GM12878 (cell line): ENCODE measurements around the gene SORCS2. TPM values are rescaled to one million over a fixed set of nuclear protein-coding genes. Genes with fewer than 3 reads are reported as not detected.

Experiments used
- ATAC-seq: fragments of 200-7000 bp; cut with Tn5 transposase; 3 replicates; pipeline ENCODE4 v1.9.1; 2020; ENCODE audit warnings: mild to moderate bottlenecking, moderate library complexity
- BruUV-seq: library from RNA; stranded (reverse); fragments of 400-500 nt; replicated peaks from 2 replicates; lab custom pipeline; 2021; lab: Mats Ljungman, UMichigan
- CTCF ChIA-PET: fragments of 300-600 bp; sonication (Branson Sonifier 250); formaldehyde crosslinking; extraction: SDS; loops from one replicate; lab custom pipeline; 2021; ENCODE audit warnings: inconsistent platforms; lab: Yijun Ruan, JAX
- POLR2A ChIA-PET: fragments of 350-600 bp; formaldehyde crosslinking; extraction: SDS; loops from one replicate; lab custom pipeline; 2021; ENCODE audit warnings: inconsistent platforms; lab: Charles Lee
- RAD21 ChIA-PET: fragments of 300-600 bp; sonication (Branson Sonifier 250); formaldehyde crosslinking; loops from one replicate; lab custom pipeline; 2023; ENCODE audit warnings: antibody characterized with exemption; ENCODE audit not compliant: unreplicated experiment; lab: Charles Lee
- SMC1A ChIA-PET: fragments of 300-600 bp; sonication (Branson Sonifier 250); formaldehyde crosslinking; loops from one replicate; lab custom pipeline; 2023; ENCODE audit not compliant: unreplicated experiment, uncharacterized antibody; lab: Charles Lee
- DNase-seq: peaks from one replicate; pipeline ENCODE4 v3.0.0-alpha.2; 2011; ENCODE audit warnings: low read depth, low spot score
- FAIRE-seq: peaks from 3 replicates; lab custom pipeline; 2011; peaks lifted over from hg19 to GRCh38; lab: Jason Lieb, UNC
- H2AFZ ChIP-seq: 2 replicates; pipeline ENCODE4 v1.6.0; 2011; ENCODE audit warnings: low read depth, low read length, control low read depth; ENCODE audit not compliant: control insufficient read depth
- H3K27ac ChIP-seq: 2 replicates; pipeline ENCODE4 v1.5.1; 2011; ENCODE audit warnings: control low read depth; ENCODE audit not compliant: control insufficient read depth, insufficient read depth
- H3K27me3 ChIP-seq, 2 experiments: replicated peaks in 1 of 2; 2 replicates each; pipeline versions ENCODE4 v1.6.0 to v1.6.1; 2011; ENCODE audit warnings: low read length in 1 of 2; ENCODE audit not compliant: control insufficient read depth in 2 of 2, insufficient read depth in 2 of 2
- H3K36me3 ChIP-seq, 2 experiments: 2 replicates each; pipeline ENCODE4 v1.5.1; 2011; ENCODE audit warnings: low read length in 1 of 2; ENCODE audit not compliant: control insufficient read depth in 2 of 2, insufficient read depth in 2 of 2
- H3K4me1 ChIP-seq: 2 replicates; pipeline ENCODE4 v1.6.1; 2011; ENCODE audit warnings: mild to moderate bottlenecking, low read length, moderate library complexity, mixed read lengths; ENCODE audit not compliant: control insufficient read depth, insufficient read depth
- H3K4me2 ChIP-seq: 2 replicates; pipeline ENCODE4 v1.6.0; 2011; ENCODE audit warnings: control low read depth; ENCODE audit not compliant: control insufficient read depth, insufficient read depth
- H3K4me3 ChIP-seq: fragments of 200-600 bp; sonication (generic); 2 replicates; pipeline ENCODE4 v1.5.1; 2016
- H3K79me2 ChIP-seq: 2 replicates; pipeline ENCODE4 v1.6.0; 2011; ENCODE audit warnings: low read length; ENCODE audit not compliant: control insufficient read depth, insufficient read depth
- H3K9ac ChIP-seq: 2 replicates; pipeline ENCODE4 v1.8.0; 2011; ENCODE audit warnings: low read length, control low read depth, mixed read lengths; ENCODE audit not compliant: control insufficient read depth, insufficient read depth
- H3K9me3 ChIP-seq: replicated peaks from 3 replicates; pipeline ENCODE4 v1.5.1; 2011; ENCODE audit warnings: mild to moderate bottlenecking, low read length; ENCODE audit not compliant: control insufficient read depth, insufficient read depth
- H4K20me1 ChIP-seq: 2 replicates; pipeline ENCODE4 v1.6.0; 2011; ENCODE audit not compliant: control insufficient read depth, insufficient read depth
- BHLHE40 ChIP-seq, 2 experiments: fragments of 450-650 bp in 1 of 2; IDR thresholded peaks; 2 replicates each; pipeline ENCODE4 v1.6.1; 2011 to 2017; ENCODE audit warnings: low read depth in 2 of 2, borderline replicate concordance in 1 of 2, improper control_type of control experiment in 1 of 2, low read length in 1 of 2, mild to moderate bottlenecking in 1 of 2
- BRCA1 ChIP-seq: IDR thresholded peaks from 2 replicates; pipeline ENCODE4 v1.6.1; 2011; ENCODE audit warnings: low read depth, low read length, improper control_type of control experiment
- CBFB ChIP-seq: IDR thresholded peaks from 2 replicates; pipeline ENCODE4 v1.6.1; 2016; ENCODE audit warnings: antibody characterized with exemption, low read depth
- CBX5 ChIP-seq: sonication (generic); IDR thresholded peaks from 2 replicates; pipeline ENCODE4 v1.6.1; 2016; ENCODE audit warnings: low read depth, moderate library complexity, mild to moderate bottlenecking, inconsistent platforms
- ELK1 ChIP-seq: IDR thresholded peaks from 2 replicates; pipeline ENCODE4 v1.6.1; 2012; ENCODE audit warnings: low read depth, low read length, improper control_type of control experiment
- FOXK2 ChIP-seq: fragments of 450-650 bp; IDR thresholded peaks from 2 replicates; pipeline ENCODE4 v1.6.1; 2017; ENCODE audit warnings: mild to moderate bottlenecking, moderate library complexity
- KDM1A ChIP-seq: fragments of 200-600 bp; sonication (generic); IDR thresholded peaks from 2 replicates; pipeline ENCODE4 v1.6.1; 2016; ENCODE audit warnings: borderline replicate concordance
- MEF2B ChIP-seq: fragments of 450-650 bp; IDR thresholded peaks from 2 replicates; pipeline ENCODE4 v1.6.1; 2018; ENCODE audit warnings: mild to moderate bottlenecking, moderate library complexity; ENCODE audit not compliant: partially characterized antibody, poor library complexity, severe bottlenecking
- MLLT1 ChIP-seq: fragments of 450-650 bp; IDR thresholded peaks from 2 replicates; pipeline ENCODE4 v1.6.1; 2016; ENCODE audit warnings: mild to moderate bottlenecking
- MXI1 ChIP-seq: fragments of 150-350 bp; IDR thresholded peaks from 2 replicates; pipeline ENCODE4 v1.6.1; 2011; ENCODE audit warnings: low read depth, mild to moderate bottlenecking, inconsistent platforms, low read length, improper control_type of control experiment
- NFYB ChIP-seq: IDR thresholded peaks from 2 replicates; pipeline ENCODE4 v1.6.1; 2011; ENCODE audit warnings: low read depth, mild to moderate bottlenecking, low read length, improper control_type of control experiment, moderate library complexity; ENCODE audit not compliant: insufficient read depth
- SIX5 ChIP-seq: IDR thresholded peaks from 2 replicates; pipeline ENCODE4 v1.6.1; 2011; ENCODE audit warnings: mild to moderate bottlenecking, low read depth, low read length, moderate library complexity; ENCODE audit not compliant: severe bottlenecking
- SMAD5 ChIP-seq: IDR thresholded peaks from 2 replicates; pipeline ENCODE4 v1.6.1; 2016; ENCODE audit warnings: antibody characterized with exemption, low read depth
- SREBF1 ChIP-seq: IDR thresholded peaks from 2 replicates; pipeline ENCODE4 v1.6.1; 2012; ENCODE audit warnings: mild to moderate bottlenecking, low read length
- TAF1 ChIP-seq: IDR thresholded peaks from 2 replicates; pipeline ENCODE4 v1.6.1; 2011; ENCODE audit warnings: mild to moderate bottlenecking, low read depth, low read length, borderline replicate concordance
- ZNF384 ChIP-seq: IDR thresholded peaks from 2 replicates; pipeline ENCODE4 v1.6.1; 2012; ENCODE audit warnings: low read depth, mild to moderate bottlenecking, low read length, improper control_type of control experiment, borderline replicate concordance
- WGBS: methylation state at CpG from one replicate; pipeline ENCODE4 v1.1.6; 2016; ENCODE audit warnings: low lambda C conversion rate; ENCODE audit not compliant: insufficient replicate concordance, insufficient coverage; ENCODE audit errors: missing lambda C conversion rate; 5-methylcytosine and 5-hydroxymethylcytosine counted together
- in situ Hi-C: fragments of 300-500 bp; cut with MboI; formaldehyde crosslinking; loops from 9 replicates; pipeline ENCODE4 v1.14.3; 2018; ENCODE audit warnings: mixed read lengths
- intact Hi-C: fragments of 100-400 bp; cut with micrococcal nuclease; formaldehyde crosslinking; loops from one replicate; pipeline ENCODE4 v1.14.2; 2022; ENCODE audit not compliant: unreplicated experiment
- polyA plus RNA-seq, 11 experiments: library from polyadenylated mRNA; depleted of rRNA in 4 of 11; unstranded in 6 of 11; stranded (reverse) in 5 of 11; fragments of >200 nt; fragmentation: Nextera tagmentation in 4 of 11; fragmentation: Illumina TruSeq in 1 of 11; extraction: Ambion mirVana in 4 of 11; extraction: Trizol in 1 of 11; gene quantifications; 1 replicate in 1 of 11; 2 replicates in 10 of 11; pipeline versions ENCODE4 v1.2.1 to v1.2.3, GENCODE V29; 2011 to 2016; ENCODE audit warnings: inconsistent platforms in 2 of 11, missing spikeins in 2 of 11, low read depth in 1 of 11
- total RNA-seq, 4 experiments: library from RNA; depleted of rRNA in 3 of 4; stranded (reverse); fragments of >200 nt in 3 of 4; fragmentation: Illumina TruSeq in 1 of 4; extraction: Trizol in 1 of 4; gene quantifications; 2 replicates each; pipeline versions ENCODE4 v1.2.1 to v1.2.3, GENCODE V29; 2013 to 2021

Gene SORCS2
- total and polyA plus RNA-seq, 10 of the 15 experiments (the other 5 are each of a cell fraction or from before 2014, with no cell fraction given): 0.01 to 0.15 (median 0.05) TPM; not detected in 5

GRCh38 chr4:7642741-7643458 is 450.6 kb downstream of the SORCS2 start (continued):
- TF ChIP-seq MLLT1: no peak
- no peak for TF ChIP-seq SIX5
- TF ChIP-seq BHLHE40 (IDR thresholded peaks at IDR 0.05; ENCODE audit: borderline replicate concordance in 1 of 2, low read depth in 2 of 2, low read length in 1 of 2): no peak
- no peak for TF ChIP-seq ELK1
- TF ChIP-seq CBX5: no peak
- TF ChIP-seq NFYB: no peak
- no peak for TF ChIP-seq FOXK2
- TF ChIP-seq BRCA1: no peak
- TF ChIP-seq, all 136 proteins: peak for 0

- RAD21 ChIA-PET: no interaction called here
Measured at GRCh38 chr4:7645158-7645557, 452.8 kb downstream of the SORCS2 start.

More at GRCh38 chr4:7645158-7645557, 452.8 kb downstream of the SORCS2 start:
- SMC1A ChIA-PET: no interaction called here
- DNase-seq (no peak), FAIRE-seq (no peak), ATAC-seq (no peak)
- H2AFZ ChIP-seq: no peak overlapping the region
- H3K4me2 ChIP-seq: no peak overlapping the region
- H3K9me3 ChIP-seq: no peaks in the 10 kb centered on the region
- intact Hi-C loops: no loop called here
- no peaks in the 10 kb centered on the region for H3K79me2 ChIP-seq
- H3K4me1 ChIP-seq: no peaks in the 10 kb centered on the region
- no peaks in the 10 kb centered on the region for H3K27me3 ChIP-seq
- TF ChIP-seq CBFB: no peak
- TF ChIP-seq SMAD5: no peak
- TF ChIP-seq MEF2B: no peak
- TF ChIP-seq ZNF384: no peak
- no peak for TF ChIP-seq TAF1
- no peak for TF ChIP-seq MXI1
- no peak for TF ChIP-seq SREBF1
- TF ChIP-seq KDM1A: no peak
- H3K36me3 ChIP-seq: no peaks in the 10 kb centered on the region
- POLR2A ChIA-PET: no interaction called here
- in situ Hi-C loops: no loop called here
- WGBS: 5% methylated on average over 1 of the region's 1 CpG
- CTCF ChIA-PET: interaction anchor here (1.3 kb wide), 1 partner anchor 159 kb away, joined by 3 read pairs; no protein-coding TSS in a partner anchor
- BruUV-seq: no TSS peak
- H3K9ac ChIP-seq: no peak overlapping the region
- H3K27ac ChIP-seq: no peak overlapping the region
- no peaks in the 10 kb centered on the region for H4K20me1 ChIP-seq
- no peak overlapping the region for H3K4me3 ChIP-seq
